ENCODE measurements around the gene LAX1.
"Not testable (repeated sequence)": the region's sequence is repeated elsewhere in the genome, so short reads cannot be mapped to it uniquely, and the experiment has no call there.

LAX1 gene

DNA sequence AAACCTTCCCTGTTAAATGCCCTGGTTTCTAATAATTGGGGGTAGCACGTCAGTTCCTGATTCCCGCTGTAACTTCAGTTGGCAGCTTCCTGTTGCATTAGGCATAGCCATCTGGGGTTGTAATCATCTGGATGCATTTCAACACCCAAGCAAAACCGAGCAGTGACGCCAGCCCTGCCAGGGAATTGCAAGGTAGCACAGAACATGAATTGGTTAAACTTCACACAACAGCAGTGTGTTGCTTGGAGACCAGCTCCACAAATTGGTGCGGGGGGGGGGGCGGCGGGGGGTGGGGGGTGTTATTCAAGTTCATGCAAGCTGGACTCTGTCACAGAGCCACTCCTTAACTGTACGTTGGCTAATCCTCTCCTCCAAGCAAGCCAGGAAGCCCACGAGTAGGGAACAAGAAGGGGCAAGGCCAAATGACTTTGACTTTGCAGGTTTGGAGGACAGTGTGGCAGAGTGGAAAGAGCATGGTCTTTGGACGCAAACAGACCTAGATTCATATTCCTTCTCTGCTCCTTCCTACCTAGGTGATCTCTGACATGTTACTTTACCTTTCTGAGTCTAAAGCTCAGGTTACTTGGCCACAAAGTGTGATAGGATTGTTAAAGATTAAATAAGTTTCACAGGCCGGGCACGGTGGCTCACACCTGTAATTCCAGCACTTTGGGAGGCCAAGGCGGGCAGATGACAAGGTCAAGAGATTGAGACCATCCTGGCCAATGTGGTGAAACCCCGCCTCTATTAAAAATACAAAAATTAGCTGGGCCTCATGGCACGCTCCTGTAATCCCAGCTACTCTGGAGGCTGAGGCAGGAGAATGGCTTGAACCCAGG, 4.7 kb downstream of the LAX1 start:
- peak; percentile 98 to 99 for DNase-seq

DNA sequence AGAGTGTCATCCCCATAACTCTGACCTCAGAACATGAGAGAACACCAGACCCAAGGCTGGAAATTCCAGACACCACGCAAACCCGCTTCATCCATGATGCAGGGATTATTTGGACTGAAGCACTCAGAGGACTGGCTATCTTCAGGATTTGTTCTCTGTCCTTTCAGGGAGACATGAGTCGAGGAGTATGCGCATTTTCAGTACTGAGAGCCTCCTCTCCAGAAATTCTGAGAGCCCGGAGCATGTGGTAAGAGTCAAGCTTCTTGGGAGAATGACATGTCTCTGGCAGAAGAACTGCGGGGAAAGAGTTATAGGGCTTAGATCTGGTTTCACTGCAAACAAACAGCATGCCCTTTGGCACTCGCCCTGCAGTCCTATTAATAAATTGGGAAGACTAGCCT, 6.9 kb downstream of the LAX1 start:
- no peak for DNase-seq

DNA sequence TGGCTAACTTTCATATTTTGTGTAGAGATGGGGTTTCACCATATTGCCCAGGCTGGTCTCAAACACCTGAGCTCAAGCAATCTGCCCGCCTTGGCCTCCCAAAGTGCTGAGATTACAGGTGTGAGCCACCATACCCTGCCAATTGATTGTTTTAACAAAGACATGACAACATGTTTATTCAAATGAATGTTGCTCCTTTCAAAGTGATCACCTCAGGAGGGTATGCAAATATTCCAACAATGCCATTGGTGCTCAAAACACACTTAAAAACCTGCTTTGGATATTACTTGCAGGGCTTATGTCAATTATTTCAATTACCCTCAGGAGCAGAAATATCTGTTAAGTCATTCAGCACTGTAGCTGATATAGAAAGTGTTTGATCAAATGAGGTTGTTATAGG, 7.9 kb downstream of the LAX1 start:
- no peak for DNase-seq

DNA sequence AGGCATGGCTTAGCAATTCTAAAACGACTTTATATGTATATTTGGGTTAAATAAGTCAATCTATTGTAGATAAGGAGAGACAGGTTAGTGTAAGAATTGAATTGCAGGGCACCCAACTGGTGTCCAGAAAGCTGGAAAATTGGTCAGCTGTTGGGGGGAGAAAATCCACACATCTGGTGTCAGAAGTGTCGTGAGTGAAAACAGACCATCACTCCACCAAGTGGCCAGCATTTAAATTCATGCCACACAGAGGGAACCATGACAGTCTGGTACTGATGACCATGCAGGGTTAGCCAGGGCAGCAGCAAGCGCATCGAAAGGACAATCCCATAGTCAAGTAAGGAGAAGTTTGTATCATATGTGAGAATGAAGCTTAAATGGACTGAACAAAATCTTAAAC, 11.7 kb downstream of the LAX1 start:
- DNase-seq, result peak; percentile 12 to 22

DNA sequence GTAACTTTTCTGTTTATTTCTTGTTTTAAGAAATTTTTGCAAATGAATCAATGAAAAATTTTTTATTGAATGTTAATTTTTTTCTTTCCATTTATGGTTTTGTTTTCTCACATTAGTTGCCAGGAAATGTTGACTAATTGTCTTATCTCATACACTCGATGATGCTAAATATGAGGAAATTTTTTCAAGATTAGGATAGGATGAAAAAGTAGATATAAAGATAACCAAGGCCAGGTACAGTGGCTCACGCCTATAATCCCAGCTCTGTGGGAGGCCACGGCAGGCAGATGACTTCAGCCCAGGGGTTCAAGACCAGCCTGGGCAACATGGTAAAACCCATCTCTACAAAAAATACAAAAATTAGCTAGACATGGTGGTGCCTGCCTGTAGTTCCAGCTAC, 12.6 kb downstream of the LAX1 start:
- no peak for DNase-seq

DNA sequence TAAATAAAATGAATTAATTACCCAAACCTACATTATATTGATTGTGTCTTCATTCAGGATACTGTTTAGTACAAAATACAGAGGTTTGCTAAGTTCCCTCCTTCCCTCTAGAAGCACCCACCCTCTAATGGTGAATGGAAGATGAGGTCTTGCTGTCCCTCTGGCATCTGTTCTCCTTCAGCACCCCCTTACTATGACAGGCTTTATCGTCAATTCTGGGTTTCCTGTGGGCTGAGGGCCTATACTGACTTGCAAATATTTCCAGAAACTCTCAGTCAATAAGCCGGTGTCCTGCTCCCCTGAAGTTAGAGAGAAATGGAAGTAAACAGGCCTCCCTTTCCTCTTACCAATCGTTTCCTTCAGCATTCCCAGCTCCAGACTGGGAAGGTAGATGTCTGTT, 13.2 kb downstream of the LAX1 start:
- DNase-seq, result no peak

DNA sequence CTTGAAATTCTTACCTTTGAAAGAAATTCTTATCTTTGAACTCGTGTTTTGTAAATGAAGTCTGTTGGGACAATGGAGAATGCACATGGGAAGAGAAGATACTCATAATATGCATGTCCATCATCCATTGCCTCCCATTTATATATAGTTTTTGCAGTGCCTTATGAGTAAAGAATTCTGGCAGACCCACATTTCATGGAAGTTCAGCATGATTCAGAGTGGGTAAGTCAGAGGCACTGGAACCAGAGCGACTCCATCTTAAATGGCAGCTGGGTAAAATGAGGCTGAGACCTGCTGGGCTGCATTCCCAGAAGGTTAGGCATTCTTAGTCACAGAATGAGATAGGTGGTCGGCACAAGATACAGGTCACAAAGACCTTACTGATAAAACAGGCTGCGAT, 13.8 kb downstream of the LAX1 start:
- DNase-seq, result no peak

DNA sequence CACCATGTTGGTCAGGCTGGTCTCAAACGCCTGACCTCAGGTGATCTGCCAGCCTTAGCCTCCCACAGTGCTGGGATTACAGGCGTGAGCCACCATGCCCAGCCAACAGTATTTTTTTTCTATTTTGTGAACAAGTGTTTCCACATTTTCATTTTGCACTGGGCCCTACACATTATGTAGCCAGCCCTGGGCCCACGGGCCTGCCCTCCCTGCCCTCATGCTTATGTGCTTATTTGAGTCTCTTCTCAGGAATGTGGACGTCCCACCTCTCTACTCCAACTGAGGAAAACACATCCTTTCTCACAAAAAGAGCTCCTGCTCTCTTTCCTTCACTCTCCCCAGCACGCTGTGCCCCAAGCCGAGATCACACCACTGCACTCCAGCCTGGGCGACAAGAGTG, 17.0 kb downstream of the LAX1 start:
- no peak for DNase-seq

DNA sequence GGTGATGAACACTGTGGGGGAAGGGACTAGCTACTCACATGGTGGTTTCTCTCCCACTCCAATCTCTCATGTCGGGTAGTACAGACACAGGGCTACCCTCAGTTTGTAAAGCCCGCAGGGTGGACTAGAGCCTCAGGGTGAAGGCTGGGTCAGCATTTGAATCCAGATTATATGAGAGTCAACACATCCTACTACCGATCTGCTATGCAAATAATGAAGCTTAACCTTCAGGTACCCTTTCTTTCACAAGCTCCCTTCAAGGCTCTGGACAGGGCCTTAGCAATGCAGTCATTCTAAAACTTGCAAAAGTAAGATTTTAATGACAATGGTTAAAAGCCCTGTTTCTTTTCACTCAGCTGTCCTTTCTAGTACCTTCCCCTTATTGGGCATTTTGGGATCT, 25.0 kb downstream of the LAX1 start:
- DNase-seq, result no peak

DNA sequence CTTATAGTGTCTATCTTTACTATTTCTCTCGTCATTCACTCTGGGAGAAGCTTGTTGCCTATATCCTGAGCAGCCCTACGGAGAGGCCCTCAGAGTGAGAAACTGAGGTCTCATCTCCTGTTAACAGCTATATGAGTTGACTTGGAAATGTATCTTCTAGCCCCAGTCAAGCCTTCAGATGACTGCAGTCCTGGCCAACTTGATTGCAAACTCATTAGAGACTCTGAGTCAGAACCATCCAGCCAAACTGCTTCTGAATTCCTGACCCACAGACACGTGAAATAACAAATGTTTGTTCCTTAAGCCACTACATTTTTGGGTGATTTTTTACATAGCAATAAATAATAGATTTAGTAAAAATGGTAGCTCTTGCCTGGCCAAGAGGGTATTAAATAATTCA, 26.5 kb downstream of the LAX1 start:
- no peak for DNase-seq

DNA sequence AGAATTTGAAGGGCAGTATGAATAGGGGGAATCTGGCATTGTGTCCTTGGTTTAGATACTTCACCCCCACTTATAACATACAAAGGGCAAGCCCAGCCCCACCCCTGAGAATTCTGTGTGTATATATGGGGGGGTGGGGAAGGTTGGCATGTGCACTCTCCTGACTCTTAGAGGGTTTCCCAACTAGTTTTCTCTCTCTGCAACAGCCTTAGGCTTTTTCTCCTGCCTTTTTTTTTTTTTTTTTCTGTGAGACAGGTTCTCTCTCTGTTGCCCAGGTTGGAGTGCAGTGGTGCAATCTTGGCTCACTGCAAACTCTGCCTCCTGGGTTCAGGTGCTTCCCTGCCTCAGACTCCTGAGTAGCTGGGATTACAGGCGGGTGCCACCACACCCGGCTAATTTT, 27.5 kb downstream of the LAX1 start:
- DNase-seq, result no peak

DNA sequence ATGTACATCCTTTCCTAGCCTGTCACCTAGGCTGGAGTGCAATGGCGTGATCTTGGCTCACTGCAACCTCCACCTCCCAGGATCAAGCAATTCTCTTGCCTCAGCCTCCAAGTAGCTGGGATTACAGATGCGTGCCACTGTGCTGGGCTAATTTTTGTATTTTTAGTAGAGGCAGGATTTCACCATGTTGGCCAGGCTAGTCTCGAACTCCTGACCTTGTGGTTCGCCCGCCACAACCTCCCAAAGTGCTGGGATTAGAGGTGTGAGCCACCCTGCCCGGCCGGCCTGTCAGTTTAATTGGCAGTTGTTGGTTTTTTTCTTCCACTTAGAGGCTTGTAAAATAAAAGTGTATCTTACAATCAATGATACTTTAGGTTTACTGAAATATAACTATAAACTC, 28.6 kb downstream of the LAX1 start:
- not testable (repeated sequence) for DNase-seq

DNA sequence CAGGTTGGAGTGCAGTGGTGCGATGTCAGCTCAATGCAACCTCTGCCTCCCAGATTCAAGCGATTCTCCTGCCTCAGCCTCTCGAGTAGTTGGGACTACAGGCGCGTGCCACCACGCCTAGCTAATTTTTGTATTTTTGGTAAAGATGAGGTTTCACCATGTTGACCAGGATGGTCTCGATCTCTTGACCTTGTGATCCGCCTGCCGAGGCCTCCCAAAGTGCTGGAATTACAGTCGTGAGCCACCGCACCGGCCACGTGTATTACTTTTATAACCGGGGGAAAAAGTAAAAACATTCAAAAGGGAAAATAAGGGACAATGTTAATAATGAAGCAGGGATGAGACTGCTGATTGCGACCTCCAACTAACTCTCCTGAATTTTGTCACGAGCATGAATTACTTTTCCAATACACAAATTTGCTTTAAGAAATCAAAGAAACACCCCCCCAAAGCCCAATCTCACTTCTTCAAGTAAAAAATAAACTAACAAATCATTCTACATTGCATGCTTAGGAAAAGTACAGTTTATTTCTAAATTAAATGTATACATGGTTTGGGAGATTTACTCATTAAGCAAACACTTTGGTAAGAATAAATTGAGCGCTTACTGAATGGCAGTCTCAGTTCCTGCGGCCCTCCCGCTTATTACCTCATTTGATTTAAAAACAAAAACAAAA, 29.9 kb downstream of the LAX1 start:
- no peak for DNase-seq

DNA sequence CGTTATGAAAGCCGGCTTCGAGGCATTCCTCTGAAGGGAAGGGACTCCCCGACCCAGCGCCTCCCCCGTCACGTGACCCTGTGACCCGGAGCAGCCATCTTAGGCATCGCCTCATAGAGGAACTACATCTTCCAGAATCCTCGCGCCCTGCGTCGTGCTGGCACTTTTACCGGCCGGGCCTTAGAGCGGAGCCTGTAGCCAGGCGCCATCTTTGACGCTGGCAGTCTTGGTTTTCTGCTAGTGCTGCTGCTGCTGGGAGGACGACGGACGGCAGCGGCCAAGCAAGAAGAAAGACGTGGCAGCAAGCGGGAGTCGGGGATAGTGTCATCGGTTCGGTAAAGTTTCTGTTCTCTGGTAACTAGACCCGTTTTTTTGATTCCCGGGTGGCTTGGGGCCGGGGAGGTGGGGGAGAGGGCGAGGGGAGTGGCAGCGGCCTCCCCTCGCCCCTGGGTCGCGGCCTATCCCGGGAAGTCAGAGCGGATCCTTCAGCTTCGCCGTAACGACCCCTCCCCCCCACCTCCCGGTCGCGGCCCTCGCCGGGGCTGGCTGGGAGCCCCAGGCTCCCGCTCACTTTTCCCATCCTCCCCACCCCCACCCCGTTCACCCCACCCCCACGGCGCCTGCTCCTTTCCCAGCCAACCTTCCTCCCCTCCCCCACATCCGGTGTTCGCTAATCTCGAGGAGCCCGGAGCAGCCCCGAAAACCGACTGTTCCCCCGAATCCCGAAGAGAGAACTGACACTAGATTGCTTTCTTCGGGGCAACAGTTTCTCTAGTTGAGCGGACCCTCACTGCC, 30.7 kb downstream of the LAX1 start, which contains the start of the genes ZBED6 and ZC3H11A:
ZBED6 (plus strand) TSS at position 183 of the 795 bp plus-strand sequence. CDS start 1,900 bp downstream, outside the sequence.
ZC3H11A (plus strand) TSS at position 183 of the 795 bp plus-strand sequence. CDS start 21,448 bp downstream, outside the sequence.
- peak; percentile 94 to 97 for DNase-seq

DNA sequence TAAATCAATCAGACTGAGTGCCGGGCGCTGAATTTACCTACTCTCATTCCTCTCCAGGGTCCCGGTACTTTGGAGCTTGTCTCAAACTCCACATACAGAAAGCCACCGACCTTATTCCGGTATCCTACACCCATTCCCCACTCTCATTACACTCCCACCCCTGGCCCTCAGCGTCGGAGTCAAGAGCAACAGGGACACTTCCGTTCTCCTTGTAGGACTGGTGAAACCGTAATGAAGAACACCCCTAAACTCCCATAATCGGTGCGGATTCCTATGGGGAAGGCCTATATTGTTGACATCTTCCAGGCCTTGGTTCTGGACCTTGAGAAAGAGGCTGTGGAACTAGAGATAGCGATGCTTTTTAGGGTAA, 31.2 kb downstream of the LAX1 start:
- peak; percentile 17 to 23 for DNase-seq

DNA sequence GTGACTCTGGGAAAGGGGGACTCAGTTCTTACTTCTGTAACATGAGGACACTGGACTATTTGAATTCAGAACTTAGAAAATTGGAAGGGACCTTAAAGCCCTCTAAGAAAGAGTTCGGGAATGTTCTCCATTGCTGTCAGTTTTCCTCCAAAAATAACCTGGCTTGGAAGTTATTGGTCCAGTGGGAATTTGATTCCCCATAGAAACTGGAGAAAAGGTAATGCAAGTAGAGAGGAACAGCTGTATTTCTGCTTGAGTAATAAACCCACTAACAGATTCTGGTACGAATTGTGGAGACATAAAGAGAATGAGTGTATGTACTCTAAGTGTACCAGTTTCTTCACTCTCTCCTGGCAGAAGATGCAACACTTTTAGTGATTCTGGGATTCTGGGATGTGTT, 32.2 kb downstream of the LAX1 start:
- DNase-seq, result no peak

DNA sequence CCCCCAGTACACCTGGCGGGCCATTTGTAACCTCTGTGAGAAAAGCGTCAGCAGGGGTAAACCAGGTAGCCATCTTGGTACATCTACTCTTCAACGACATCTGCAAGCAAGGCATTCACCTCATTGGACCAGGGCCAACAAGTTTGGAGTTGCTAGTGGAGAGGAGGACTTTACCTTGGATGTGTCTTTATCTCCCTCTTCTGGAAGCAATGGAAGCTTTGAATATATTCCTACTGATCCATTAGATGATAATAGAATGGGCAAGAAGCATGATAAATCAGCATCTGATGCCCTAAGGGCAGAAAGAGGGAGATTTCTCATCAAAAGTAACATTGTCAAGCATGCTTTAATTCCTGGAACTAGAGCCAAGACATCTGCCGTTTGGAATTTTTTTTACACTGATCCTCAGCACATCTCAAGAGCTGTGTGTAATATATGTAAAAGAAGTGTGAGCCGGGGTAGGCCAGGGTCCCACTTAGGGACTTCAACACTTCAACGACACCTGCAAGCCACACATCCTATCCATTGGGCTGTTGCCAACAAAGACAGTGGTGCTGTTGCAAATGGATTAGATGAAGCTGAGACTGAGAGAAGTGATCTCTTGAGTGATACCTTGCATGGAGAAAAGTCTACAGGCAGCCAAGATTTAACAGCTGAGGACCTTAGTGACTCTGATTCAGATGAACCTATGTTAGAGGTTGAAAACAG, 33.1 kb downstream of the LAX1 start:
- no peak for DNase-seq

DNA sequence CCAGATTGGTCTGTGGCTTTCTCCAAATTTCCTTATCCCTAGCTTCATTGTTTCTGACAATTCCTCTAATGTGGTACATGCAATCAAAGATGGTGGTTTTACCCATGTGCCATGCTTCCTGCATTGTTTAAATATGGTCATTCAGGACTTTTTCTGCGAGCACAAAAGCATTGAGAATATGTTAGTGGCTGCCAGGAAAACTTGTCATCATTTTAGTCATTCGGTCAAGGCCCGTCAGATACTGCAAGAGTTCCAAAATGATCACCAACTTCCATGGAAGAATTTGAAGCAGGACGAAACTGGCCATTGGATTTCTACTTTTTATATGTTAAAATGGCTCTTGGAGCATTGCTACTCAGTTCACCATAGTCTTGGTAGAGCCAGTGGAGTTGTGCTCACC, 34.2 kb downstream of the LAX1 start:
- DNase-seq, result no peak

DNA sequence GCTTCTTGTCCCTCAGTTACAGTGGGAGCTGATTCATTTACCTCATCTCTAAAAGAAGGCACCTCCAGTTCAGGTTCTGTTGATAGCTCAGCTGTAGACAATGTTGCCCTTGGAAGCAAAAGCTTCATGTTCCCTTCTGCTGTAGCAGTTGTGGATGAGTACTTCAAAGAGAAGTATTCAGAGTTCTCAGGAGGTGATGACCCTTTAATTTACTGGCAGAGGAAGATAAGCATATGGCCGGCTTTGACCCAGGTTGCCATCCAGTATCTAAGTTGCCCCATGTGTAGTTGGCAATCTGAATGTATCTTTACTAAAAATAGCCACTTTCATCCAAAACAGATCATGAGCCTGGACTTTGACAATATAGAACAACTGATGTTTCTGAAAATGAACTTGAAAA, 35.0 kb downstream of the LAX1 start:
- no peak for DNase-seq

DNA sequence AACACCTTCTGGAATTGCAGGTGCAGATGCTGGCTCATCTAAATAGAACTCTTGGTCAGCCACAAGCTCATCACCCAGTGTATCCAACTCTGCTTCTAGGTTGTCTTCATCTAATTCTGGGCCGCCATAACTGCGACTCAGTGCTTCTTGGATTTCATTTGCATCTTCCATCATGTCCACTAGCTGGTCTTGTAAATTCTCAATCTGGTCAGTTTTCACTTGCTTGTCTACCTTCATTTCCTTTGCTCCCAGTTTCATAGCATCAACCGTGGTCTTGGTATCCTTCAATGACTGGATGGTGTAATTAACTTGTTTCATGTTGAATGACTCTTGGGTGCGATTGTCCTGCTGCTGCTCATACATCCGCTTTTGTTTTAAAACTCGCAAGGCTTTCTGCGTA, 40.7 kb downstream of the LAX1 start:
- no peak for DNase-seq

DNA sequence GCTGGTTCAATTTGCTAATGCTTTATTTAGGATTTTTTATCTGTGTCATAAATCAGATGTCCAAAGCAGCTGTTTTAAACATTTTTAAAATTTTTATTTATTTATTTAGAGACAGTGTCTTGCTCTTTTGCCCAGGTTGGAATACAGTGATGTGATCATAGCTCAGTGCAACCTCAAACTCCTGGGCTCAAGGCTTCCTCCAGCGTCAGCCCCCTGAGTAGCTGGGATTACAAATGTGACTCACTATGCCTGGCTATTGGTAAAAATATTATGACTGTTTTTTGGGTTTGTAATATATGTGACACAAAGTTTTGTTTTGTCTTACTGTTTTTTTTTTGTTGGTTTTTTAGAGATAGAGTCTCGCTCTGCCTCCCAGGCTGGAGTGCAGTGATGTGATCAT, 42.2 kb downstream of the LAX1 start:
- no peak for DNase-seq

DNA sequence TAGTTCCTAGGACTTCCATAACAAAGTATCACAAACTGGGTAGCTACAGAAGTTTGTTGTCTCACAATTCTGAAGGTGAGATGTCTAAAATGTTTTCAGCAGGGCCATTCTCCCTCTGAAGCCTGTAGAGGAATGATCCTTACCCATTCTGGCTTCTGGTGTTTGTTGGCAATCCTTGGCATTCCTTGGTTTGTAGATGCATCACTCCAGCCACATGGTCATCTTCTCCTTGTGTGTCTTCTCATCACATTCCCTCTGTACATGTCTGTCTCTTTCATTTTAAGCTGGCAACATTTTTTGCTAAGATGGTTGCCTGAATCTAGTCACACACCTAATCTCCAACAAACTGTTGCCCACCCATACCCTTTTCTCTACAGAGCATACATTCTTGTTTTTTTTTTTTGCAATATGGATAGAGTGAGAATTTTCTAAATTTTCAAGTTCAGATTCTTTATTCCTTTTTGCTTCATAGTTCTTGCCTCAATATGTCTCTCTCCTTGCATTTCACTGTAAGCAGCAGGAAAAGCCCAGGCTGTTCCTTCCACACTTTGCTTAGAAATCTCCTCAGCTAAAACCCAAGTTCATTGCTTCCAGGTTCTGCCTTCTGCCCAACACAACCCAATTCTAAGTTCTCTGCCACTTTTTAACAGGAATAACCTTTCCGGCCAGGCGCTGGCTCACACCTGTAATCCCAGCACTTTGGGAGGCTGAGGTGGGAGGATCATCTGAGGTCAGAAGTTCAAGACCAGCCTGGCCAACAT, 48.8 kb downstream of the LAX1 start:
- no peak for DNase-seq

Measured in AML-193 (cell line).